C4-2B (cell line): ENCODE measurements around the gene TUBB2A.

Experiments used
- ZFX ChIP-seq: fragments of 450-650 bp; IDR thresholded peaks from 2 replicates; pipeline ENCODE4 v1.6.1; 2017
- TF ChIP-seq, protein P1 (sequence below): fragments of 450-650 bp; conservative IDR thresholded peaks from 2 replicates; pipeline ENCODE4 v1.5.1; 2017; ENCODE audit warnings: mild to moderate bottlenecking

- TF ChIP-seq, protein P1, sequence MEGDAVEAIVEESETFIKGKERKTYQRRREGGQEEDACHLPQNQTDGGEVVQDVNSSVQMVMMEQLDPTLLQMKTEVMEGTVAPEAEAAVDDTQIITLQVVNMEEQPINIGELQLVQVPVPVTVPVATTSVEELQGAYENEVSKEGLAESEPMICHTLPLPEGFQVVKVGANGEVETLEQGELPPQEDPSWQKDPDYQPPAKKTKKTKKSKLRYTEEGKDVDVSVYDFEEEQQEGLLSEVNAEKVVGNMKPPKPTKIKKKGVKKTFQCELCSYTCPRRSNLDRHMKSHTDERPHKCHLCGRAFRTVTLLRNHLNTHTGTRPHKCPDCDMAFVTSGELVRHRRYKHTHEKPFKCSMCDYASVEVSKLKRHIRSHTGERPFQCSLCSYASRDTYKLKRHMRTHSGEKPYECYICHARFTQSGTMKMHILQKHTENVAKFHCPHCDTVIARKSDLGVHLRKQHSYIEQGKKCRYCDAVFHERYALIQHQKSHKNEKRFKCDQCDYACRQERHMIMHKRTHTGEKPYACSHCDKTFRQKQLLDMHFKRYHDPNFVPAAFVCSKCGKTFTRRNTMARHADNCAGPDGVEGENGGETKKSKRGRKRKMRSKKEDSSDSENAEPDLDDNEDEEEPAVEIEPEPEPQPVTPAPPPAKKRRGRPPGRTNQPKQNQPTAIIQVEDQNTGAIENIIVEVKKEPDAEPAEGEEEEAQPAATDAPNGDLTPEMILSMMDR = no peak
- TF ChIP-seq ZFX = no peak
These were observed 19.4 kb upstream of the TUBB2A start for GRCh38 chr6:3176562-3177355.
